Epidermal melanocyte (primary cell): Measurements from ENCODE around the gene C4orf50.
"Not testable (repeated sequence)": the region's sequence is repeated elsewhere in the genome, so short reads cannot be mapped to it uniquely, and the experiment has no call there.

Experiments
- DNase-seq: peaks from one replicate; pipeline ENCODE4 v3.0.0; 2011; ENCODE audit warnings: low spot score; ENCODE audit not compliant: insufficient read length

Gene C4orf50

GRCh38 chr4:5969777-5970176, 48.5 kb downstream of the C4orf50 start:
- DNase-seq = no peak

- no peak for DNase-seq
These were observed 48.9 kb downstream of the C4orf50 start for GRCh38 chr4:5969336-5969735.

- DNase-seq = no peak
These were observed 50.0 kb downstream of the C4orf50 start for GRCh38 chr4:5968246-5968645.

- DNase-seq = no peak
These were observed 50.4 kb downstream of the C4orf50 start for GRCh38 chr4:5967783-5968182.

- no peak for DNase-seq
These were observed 53.0 kb downstream of the C4orf50 start for GRCh38 chr4:5965225-5965624.

GRCh38 chr4:5964030-5964429, 54.2 kb downstream of the C4orf50 start:
- no peak for DNase-seq

- DNase-seq = no peak
These were observed 54.6 kb downstream of the C4orf50 start for GRCh38 chr4:5963611-5964010.

GRCh38 chr4:5962416-5962815, 55.8 kb downstream of the C4orf50 start:
- no peak for DNase-seq

GRCh38 chr4:5960252-5960880, 57.9 kb downstream of the C4orf50 start:
- no peak for DNase-seq

- no peak for DNase-seq
These were observed 58.8 kb downstream of the C4orf50 start for GRCh38 chr4:5959211-5959982.

- no peak for DNase-seq
These were observed 60.0 kb downstream of the C4orf50 start for GRCh38 chr4:5958199-5958735.

- DNase-seq = no peak
These were observed 61.2 kb downstream of the C4orf50 start for GRCh38 chr4:5957076-5957475.

- no peak for DNase-seq
These were observed 61.8 kb downstream of the C4orf50 start for GRCh38 chr4:5956285-5957021.

GRCh38 chr4:5955856-5956255, 62.4 kb downstream of the C4orf50 start:
- no peak for DNase-seq

GRCh38 chr4:5955201-5955821, 62.9 kb downstream of the C4orf50 start:
- DNase-seq = no peak

GRCh38 chr4:5954056-5954760, 64.0 kb downstream of the C4orf50 start:
- no peak for DNase-seq

GRCh38 chr4:5952975-5953951, 65.0 kb downstream of the C4orf50 start:
- no peak for DNase-seq

- no peak for DNase-seq
These were observed 65.8 kb downstream of the C4orf50 start for GRCh38 chr4:5952286-5952974.

- DNase-seq = not testable (repeated sequence)
These were observed 71.6 kb downstream of the C4orf50 start for GRCh38 chr4:5946653-5947052.
